ENCODE data around the gene IRF2.
"Not testable (repeated sequence)": the region's sequence is repeated elsewhere in the genome, so short reads cannot be mapped to it uniquely, and the experiment has no call there.

IRF2 gene

GRCh38 chr4:184361443-184361842 lies 112.9 kb downstream of the IRF2 start:
- FAIRE-seq, result no peak

- no peak for FAIRE-seq
These were observed 114.5 kb downstream of the IRF2 start for GRCh38 chr4:184359888-184360287.

GRCh38 chr4:184358521-184359232 lies 115.7 kb downstream of the IRF2 start:
- no peak for FAIRE-seq

- no peak for FAIRE-seq
These were observed 116.6 kb downstream of the IRF2 start for GRCh38 chr4:184357772-184358171.

GRCh38 chr4:184357165-184357564 lies 117.2 kb downstream of the IRF2 start:
- no peak for FAIRE-seq

- FAIRE-seq, result no peak
These were observed 118.0 kb downstream of the IRF2 start for GRCh38 chr4:184356366-184356765.

GRCh38 chr4:184355857-184356256 lies 118.5 kb downstream of the IRF2 start:
- no peak for FAIRE-seq

- FAIRE-seq, result no peak
These were observed 119.2 kb downstream of the IRF2 start for GRCh38 chr4:184355111-184355604.

- FAIRE-seq, result no peak
These were observed 121.5 kb downstream of the IRF2 start for GRCh38 chr4:184352891-184353290.

- FAIRE-seq, result no peak
These were observed 122.5 kb downstream of the IRF2 start for GRCh38 chr4:184351560-184352451.

- FAIRE-seq, result no peak
These were observed 123.4 kb downstream of the IRF2 start for GRCh38 chr4:184350964-184351363.

GRCh38 chr4:184350213-184350817 lies 124.0 kb downstream of the IRF2 start:
- FAIRE-seq, result no peak

GRCh38 chr4:184349283-184350039 lies 124.9 kb downstream of the IRF2 start:
- no peak for FAIRE-seq

GRCh38 chr4:184348311-184349233 lies 125.8 kb downstream of the IRF2 start:
- no peak for FAIRE-seq

- no peak for FAIRE-seq
These were observed 126.8 kb downstream of the IRF2 start for GRCh38 chr4:184347251-184348239.

GRCh38 chr4:184346682-184347081 lies 127.7 kb downstream of the IRF2 start:
- FAIRE-seq, result no peak

GRCh38 chr4:184346273-184346672 lies 128.1 kb downstream of the IRF2 start:
- not testable (repeated sequence) for FAIRE-seq

- FAIRE-seq, result no peak
These were observed 128.8 kb downstream of the IRF2 start for GRCh38 chr4:184345573-184345922.

- no peak for FAIRE-seq
These were observed 129.3 kb downstream of the IRF2 start for GRCh38 chr4:184344899-184345572.

GRCh38 chr4:184344435-184344834 lies 129.9 kb downstream of the IRF2 start:
- FAIRE-seq, result no peak
